GM19463 (cell line): ENCODE data around the gene RAB5IF.
"Not testable (repeated sequence)": the region's sequence is repeated elsewhere in the genome, so short reads cannot be mapped to it uniquely, and the experiment has no call there.

Experiments used
- ATAC-seq: cut with Tn5 transposase; IDR thresholded peaks from one replicate; pipeline ENCODE4 v1.9.1; 2021; ENCODE audit warnings: mild to moderate bottlenecking, moderate library complexity; ENCODE audit not compliant: unreplicated experiment

The RAB5IF gene

GRCh38 chr20:36628076-36628475 is 22.5 kb downstream of the RAB5IF start:
- no peak for ATAC-seq

DNA sequence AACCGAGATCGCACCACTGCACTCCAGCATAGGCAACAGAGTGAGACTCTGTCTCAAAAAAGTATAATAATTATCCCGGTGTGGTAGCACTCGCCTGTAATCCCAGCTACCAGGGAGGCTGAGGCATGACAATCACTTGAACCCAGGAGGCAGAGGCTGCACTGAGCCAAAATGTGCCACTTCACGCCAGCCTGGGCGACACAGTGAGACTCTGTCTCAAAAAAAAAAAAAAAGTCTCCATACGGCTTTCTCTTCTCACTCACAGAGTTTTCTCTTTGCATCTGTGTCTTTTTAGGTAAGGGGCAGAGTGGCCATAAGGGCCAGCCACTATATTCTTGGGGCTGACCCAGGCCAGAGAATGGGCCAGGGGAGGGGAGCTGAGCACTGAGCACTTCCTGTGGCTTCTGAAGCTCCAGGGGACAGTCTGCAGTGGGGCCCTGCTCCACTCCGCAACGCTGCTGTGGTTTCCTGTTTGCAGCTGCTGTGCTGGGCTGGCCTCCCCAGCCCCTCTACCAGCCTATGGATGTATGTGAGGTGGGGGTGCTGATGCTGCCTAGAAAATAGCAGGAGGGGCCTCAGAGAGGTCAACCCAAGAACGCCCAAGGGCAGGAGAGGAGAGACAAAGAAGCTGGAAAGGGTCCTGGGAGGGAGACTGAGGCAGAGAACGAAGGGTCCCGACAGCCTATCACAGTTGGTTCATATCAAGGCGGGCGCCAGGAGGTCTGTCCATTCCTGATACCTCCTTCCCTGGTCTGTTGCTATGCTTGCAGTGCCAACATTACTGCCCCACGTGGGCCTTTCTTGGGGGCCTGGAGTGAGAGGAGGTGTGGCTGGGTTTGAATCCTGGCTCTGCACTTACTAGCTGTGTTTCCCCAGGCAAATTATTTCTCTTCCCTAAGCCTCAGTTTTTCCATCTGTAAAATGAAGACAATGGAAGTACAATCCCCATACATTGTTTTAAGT is 24.4 kb downstream of the RAB5IF start:
- ATAC-seq = no peak

- ATAC-seq = no peak
These were observed 26.1 kb downstream of the RAB5IF start for GRCh38 chr20:36631646-36632045.

DNA sequence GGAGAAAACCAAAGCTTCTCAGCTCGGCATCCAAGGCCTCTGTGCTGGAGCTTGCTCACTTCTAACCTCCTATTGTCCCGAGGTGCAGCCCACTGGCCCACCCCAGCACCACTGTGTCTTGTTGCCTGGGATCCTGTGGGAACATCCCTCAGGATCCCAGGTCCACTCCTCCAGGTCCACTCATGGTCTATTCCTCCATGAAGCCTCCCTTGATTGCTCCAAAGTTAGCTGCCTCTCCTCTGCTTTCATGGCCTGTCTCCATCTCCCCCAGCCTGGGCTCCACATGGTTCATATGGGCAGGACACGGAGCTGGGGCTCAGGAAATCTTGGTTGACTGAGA is 26.5 kb downstream of the RAB5IF start:
- ATAC-seq = no peak

DNA sequence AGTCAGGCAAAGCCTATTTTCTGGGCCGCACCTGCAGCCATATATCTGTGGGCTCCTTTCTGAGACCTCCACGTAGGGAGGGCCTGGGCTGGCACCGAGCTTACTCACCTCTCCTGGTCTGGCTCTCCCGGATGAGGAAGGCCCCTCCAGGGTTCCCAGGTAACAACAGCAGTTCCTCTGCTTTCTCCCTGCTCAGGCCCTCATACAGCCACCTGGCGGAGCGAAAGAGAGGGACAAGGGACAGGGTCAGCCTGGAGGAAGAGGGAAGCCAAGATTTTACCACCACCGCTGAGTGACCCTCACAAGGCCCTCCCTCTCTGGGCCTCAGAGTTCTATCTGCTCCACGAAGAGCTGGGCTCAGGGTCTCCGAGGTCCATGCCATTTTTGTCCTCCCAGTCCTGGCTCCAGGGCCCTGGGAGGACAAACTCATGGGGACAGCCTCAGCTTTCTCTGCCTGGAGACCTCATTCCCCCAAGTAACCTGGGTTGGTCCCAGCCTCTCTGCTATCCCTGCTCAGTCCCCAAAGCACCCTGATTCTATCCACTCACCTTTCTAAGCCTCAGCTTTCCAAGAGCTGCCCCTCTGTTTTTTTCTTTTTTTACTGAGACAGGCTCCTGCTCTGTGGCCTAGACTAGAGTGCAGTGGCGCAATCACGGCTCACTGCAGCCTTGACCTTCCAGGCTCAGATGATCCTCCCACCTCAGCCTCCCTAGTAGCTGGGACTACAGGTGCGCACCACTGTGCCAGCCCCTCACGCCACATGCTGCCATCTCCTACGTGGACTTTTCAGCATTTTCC is 27.1 kb downstream of the RAB5IF start:
- ATAC-seq = no peak

DNA sequence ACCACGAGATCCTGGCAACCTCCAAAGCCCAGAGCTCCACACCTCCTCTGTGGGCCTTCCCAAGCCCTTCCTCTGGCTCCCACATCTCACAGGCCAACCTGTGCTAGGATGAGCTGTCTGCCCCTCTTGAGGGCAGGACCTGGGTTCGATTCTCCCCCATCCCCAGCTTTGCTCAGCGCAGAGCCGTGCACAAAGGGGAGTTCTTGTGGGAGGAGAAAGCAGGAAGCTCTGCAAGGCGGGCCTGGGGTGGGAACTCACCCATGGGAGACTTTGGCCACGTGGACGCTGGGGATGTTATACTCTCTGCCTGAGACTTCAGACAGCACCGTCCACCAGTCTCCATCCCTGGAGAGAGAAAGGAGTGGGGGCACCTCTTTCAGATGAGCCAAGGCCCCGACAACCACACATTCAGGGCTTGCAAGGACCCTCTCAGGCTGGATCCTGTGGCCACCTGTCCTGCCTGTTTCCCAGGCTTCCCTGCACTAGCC is 27.8 kb downstream of the RAB5IF start:
- ATAC-seq = no peak

GRCh38 chr20:36634342-36634741 is 28.8 kb downstream of the RAB5IF start:
- ATAC-seq = no peak

DNA sequence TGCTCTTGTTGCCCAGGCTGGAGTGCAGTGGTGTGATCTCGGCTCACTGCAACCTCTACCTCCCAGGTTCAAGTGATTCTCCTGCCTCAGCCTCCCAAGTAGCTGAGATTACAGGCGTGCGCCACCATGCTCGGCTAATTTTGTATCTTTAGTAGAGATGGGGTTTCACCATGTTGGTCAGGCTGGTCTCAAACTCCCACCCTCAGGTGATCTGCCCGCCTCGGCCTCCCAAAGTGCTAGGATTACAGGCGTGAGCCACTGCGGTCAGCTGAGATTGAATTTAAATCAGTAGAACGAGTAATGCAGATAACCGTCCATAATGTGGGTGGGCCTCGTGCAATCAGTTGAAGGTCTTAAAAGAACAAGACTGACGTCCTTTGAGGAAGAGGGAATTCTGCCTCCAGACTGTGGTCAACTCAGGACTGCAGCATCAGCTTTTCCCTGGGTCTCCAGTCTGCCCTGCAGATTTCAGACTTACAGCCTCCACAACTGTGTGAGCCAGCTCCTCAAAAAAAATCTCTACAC is 33.4 kb downstream of the RAB5IF start:
- not testable (repeated sequence) for ATAC-seq

- ATAC-seq = no peak
These were observed 35.9 kb downstream of the RAB5IF start for GRCh38 chr20:36641506-36641843.

DNA sequence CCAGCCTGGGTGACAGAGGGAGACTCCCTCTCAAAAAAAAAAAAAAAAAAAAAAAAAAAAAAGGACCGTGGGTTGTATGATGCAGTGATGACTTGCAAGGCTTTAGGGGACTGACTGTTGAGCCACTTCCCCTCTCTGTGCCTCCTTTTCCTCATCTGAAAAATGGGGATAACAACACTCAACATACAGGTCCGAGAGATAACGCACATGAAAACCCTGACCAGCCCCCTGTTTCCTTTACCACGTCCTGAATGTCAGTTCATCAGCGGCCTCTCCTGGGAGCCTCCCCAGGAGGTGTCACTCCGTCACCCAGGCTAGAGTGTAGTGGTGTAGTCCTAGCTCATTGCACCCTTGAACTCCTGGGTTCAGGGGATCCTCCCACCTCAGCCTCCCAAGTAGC is 36.6 kb downstream of the RAB5IF start:
- no peak for ATAC-seq

- ATAC-seq = no peak
These were observed 38.6 kb downstream of the RAB5IF start for GRCh38 chr20:36644032-36644705.

DNA sequence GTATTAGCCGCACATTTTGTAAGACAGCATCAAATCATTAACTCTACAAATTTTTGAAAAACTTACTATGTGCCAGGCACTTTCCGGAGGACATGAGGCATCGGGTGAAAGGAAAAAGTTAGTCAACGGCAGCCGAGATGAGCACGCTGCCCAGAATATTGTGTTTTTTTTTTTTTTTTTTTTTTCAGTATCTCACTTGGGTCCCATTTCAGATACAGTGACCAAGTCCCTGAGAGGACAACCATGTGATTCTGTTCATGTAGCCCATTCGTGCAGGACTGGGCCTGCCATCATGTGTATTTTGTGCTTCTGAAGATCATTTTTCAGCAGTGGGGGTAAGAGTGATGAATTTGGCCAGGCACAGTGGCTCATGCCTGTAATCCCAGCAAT is 39.1 kb downstream of the RAB5IF start:
- ATAC-seq = no peak

- ATAC-seq = no peak
These were observed 39.8 kb downstream of the RAB5IF start for GRCh38 chr20:36645353-36645752.

- no peak for ATAC-seq
These were observed 40.4 kb downstream of the RAB5IF start, which contains the start of gene SLA2 for GRCh38 chr20:36645998-36646397. TSS of gene SLA2 (minus strand) at chr20:36646196. CDS start at chr20:36641335, 4,861 bp downstream.

DNA sequence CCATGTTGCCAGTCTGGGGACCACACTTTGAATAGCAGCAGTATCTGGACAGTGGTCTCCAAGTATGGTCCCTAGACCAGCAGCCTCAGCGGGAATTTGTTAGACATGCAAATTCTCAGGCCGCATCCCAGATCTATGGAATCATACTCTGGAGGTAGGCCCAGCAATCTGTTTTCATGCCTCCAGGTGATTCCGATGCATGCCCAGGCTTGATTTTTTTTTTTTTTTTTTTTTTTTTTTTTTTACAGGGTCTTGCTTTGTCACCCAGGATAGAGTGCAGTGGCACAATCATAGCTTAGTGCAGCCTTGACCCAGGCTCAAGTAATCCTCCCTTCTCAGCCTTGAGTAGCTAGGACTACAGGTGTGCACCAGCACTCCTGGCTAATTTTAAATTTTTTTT is 41.1 kb downstream of the RAB5IF start:
- no peak for ATAC-seq

DNA sequence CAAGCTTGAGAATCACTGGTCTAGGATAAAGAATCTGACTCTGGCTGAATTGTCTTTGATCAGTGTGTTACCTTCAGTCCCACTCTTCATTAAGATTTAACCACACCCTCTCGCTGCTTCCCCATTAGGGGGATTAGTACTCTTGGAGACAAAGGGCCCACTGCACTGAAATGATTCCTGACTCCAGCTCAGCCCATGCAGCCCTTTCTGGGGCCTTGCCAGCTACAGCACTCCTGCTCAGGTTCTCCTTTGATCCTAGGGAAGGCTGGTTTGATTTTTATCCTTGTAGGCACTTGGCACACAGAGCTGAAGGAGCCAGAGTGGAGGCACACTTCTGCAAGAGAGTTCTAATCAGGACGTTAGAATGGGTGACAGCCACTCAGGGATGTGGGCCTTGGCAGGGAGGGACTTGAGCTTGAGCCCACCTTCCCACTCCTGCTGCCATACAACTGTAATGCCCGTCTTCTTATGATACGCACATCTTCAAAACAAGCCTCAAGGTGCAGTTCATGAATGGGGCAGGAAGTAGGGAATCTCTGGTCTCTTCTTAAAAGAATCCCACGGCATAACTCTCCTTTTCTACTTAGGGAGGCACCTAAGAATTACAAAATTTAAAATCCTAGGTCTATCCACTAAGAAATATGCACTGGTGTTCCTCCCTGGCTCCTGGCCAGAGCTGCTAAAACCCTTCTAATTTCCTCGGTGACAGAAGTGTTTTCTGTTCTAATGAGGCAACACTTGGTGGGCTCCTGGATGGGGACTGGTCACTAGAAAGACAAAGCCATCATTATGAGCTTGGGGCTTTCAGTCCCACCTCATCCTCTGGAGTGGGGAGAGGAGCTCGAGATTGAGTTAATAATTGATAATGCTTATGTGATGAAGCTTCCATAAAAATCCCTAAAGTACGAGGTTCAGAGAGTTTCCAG is 41.9 kb downstream of the RAB5IF start:
- ATAC-seq = no peak

GRCh38 chr20:36653456-36653855 is 47.9 kb downstream of the RAB5IF start:
- no peak for ATAC-seq

GRCh38 chr20:36654506-36654905 is 48.9 kb downstream of the RAB5IF start:
- no peak for ATAC-seq

- ATAC-seq = no peak
These were observed 49.4 kb downstream of the RAB5IF start for GRCh38 chr20:36655004-36655403.

- no peak for ATAC-seq
These were observed 51.2 kb downstream of the RAB5IF start for GRCh38 chr20:36656733-36657132.
